ENCODE measurements around the gene FRMD3.

GRCh38 chr9:83536332-83536731 is 1.9 kb downstream of the FRMD3 start:
- no peak for TF ChIP-seq CTCF (IDR thresholded peaks at IDR 0.05)
- TF ChIP-seq SIN3A (IDR thresholded peaks at IDR 0.05; ENCODE audit: borderline replicate concordance, insufficient read depth, low read depth, low read length) = no peak
- TF ChIP-seq POLR2AphosphoS5 (IDR thresholded peaks at IDR 0.05; ENCODE audit: low read depth, low read length) = no peak
- no peak for TF ChIP-seq REST (IDR thresholded peaks at IDR 0.05; ENCODE audit: insufficient read depth in 1 of 2, low read depth in 2 of 2, low read length in 1 of 2)

Data from Panc1 (cell line).